Coronary artery (tissue), 2 donors: ENCODE results near the gene RUNX2.

ENCODE experiments used
- DNase-seq: peaks from one replicate; pipeline ENCODE4 v3.0.0-alpha.2; 2017; ENCODE audit warnings: low spot score
- H3K27ac ChIP-seq, 2 donors: fragments of 200-600 bp; sonication (generic); one replicate each; pipeline ENCODE4 v1.5.1; 2016 to 2019
- H3K4me3 ChIP-seq: fragments of 200-600 bp; sonication (generic); 2 replicates; pipeline ENCODE4 v1.5.1; 2016; ENCODE audit warnings: mild to moderate bottlenecking, moderate library complexity
- CTCF ChIP-seq: fragments of 200-600 bp; sonication (generic); IDR thresholded peaks from one replicate; pipeline ENCODE4 v1.5.1; 2019; ENCODE audit warnings: antibody characterized with exemption

RUNX2 gene

DNA sequence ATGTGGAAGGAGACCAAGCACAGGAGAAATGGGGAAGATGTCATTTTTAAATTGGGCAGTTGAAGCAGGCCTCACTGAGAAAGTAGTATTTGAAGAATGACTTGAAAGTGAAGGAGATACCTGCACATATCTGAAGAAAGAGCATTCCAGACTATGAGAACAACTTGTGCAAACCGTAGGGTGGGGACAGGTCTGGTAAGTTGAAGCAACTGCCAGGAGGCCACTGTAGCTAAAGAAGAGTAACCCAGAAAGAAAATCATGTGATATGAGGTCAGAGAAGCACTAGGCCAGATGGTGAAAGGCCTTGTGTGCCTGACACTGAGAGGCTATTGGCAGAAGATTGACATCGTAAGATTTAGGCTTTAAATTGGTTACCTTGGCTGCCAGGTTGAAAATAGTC lies 54.3 kb downstream of the RUNX2 start:
- H3K27ac ChIP-seq = no peak overlapping the region
- DNase-seq = no peak
- TF ChIP-seq CTCF = no peak
- H3K4me3 ChIP-seq = no peak overlapping the region

- Histone ChIP-seq H3K27ac (no peak overlapping the region), H3K4me3 (no peak overlapping the region)
- DNase-seq = no peak
- no peak for TF ChIP-seq CTCF
Observed at GRCh38 chr6:45386501-45386900, 58.4 kb downstream of the RUNX2 start.

DNA sequence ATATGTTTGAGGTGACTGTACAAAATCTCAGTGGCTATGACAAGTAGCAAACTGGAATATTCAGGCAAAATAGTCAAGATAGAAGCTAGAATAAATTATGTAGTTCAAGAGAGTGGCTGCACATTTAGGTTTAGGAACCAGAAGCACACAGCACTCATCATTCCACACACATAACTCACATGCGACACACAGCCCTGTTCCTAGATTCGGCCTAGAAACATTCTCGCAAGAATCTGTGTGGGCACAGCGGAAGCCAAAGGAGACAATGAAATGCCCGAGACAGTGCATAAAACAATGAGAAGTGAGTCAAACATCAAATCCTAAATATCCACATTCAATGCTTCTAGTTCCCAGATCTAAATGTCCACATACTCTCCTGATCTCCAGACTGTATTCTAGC lies 59.1 kb downstream of the RUNX2 start:
- no peak for DNase-seq
- no peak for TF ChIP-seq CTCF
- H3K4me3 ChIP-seq = no peak overlapping the region
- H3K27ac ChIP-seq = no peak overlapping the region

DNA sequence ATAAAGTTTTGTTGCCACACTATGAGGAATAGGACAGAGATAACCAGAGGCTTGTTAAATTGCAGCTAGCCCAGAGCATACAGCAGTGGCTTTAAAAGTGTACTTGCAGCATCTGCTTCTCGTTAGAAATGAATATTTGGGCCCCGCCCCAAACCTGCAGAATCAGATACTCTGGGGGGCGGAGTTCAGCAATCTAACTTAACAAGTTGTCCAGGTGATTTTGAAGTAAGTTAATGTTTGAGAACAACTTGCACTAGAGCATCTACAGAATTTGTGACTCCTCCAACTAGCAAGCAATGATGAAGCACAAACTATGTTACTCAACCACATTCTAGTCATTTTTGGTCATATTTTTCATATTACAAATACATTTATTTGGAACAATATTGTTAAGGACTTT lies 60.2 kb downstream of the RUNX2 start:
- no peak for DNase-seq
- Histone ChIP-seq H3K27ac (no peak overlapping the region), H3K4me3 (no peak overlapping the region)
- no peak for TF ChIP-seq CTCF

- H3K27ac ChIP-seq = no peak overlapping the region
- no peak for DNase-seq
- TF ChIP-seq CTCF = no peak
- H3K4me3 ChIP-seq = no peak overlapping the region
Observed at GRCh38 chr6:45394586-45395095, 66.5 kb downstream of the RUNX2 start.

- H3K27ac ChIP-seq = no peak overlapping the region
- no peak for DNase-seq
- no peak for TF ChIP-seq CTCF
- H3K4me3 ChIP-seq = no peak overlapping the region
Observed at GRCh38 chr6:45398075-45398813, 70.1 kb downstream of the RUNX2 start.

DNA sequence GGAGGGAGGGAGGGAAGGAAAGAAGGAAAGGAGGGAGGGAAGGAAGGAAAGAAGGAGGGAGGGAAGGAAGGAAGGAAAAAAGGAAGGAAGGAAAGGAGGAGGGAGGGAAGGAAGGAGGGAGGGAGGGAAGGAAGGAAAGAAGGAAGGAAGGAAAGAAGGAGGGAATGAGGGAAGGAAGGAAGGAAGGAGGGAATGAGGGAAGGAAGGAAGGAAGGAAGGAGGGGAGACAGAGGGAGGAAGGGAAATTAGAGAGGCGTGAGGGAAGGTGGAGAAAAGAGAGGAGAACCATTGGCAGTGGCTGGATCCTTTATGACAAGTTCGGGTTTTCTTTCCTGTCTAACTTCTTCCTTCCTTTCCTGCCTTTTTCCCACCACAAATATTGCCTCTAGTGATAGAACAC lies 71.9 kb downstream of the RUNX2 start:
- no peak for TF ChIP-seq CTCF
- DNase-seq = no peak
- H3K27ac ChIP-seq = no peak overlapping the region
- no peak overlapping the region for H3K4me3 ChIP-seq
